IMR-90 (cell line): Measurements from ENCODE around the gene TIFAB. TPM values are rescaled to one million over a fixed set of nuclear protein-coding genes. Genes with fewer than 3 reads are reported as not detected.

Experiments used
- ATAC-seq: fragments of 200-7000 bp; cut with Tn5 transposase; 2 replicates; pipeline ENCODE4 v1.9.1; 2020; ENCODE audit warnings: low read depth, mild to moderate bottlenecking, moderate library complexity
- BruUV-seq: library from RNA; stranded (reverse); fragments of 400-500 nt; replicated peaks from 2 replicates; lab custom pipeline; 2021; lab: Mats Ljungman, UMichigan
- CTCF ChIA-PET: fragments of 300-600 bp; formaldehyde crosslinking; extraction: SDS; loops from one replicate; lab custom pipeline; 2021; ENCODE audit warnings: antibody characterized with exemption; lab: Yijun Ruan, JAX
- POLR2A ChIA-PET: fragments of 300-600 bp; sonication (Branson Sonifier 250); formaldehyde crosslinking; loops from one replicate; lab custom pipeline; 2022; ENCODE audit warnings: antibody characterized with exemption; ENCODE audit not compliant: unreplicated experiment; lab: Charles Lee
- DNase-seq: peaks from one replicate; pipeline ENCODE4 v3.0.0; 2013
- H2AFZ ChIP-seq: replicated peaks from 2 replicates; pipeline ENCODE3; 2013; ENCODE audit warnings: low read length, mild to moderate bottlenecking; ENCODE audit not compliant: poor library complexity
- H2AK5ac ChIP-seq: 2 replicates; pipeline ENCODE4 v1.6.1; 2013; ENCODE audit warnings: low read depth, low read length, inconsistent platforms
- H2AK9ac ChIP-seq: replicated peaks from 2 replicates; pipeline ENCODE3; 2013; ENCODE audit warnings: mild to moderate bottlenecking, low read depth, low read length, moderate library complexity; ENCODE audit not compliant: poor library complexity
- H2BK120ac ChIP-seq: 2 replicates; pipeline ENCODE4 v1.6.1; 2013; ENCODE audit warnings: low read depth, low read length, inconsistent platforms
- H2BK15ac ChIP-seq: 3 replicates; pipeline ENCODE4 v1.6.1; 2013; ENCODE audit warnings: low read depth, low read length, inconsistent platforms
- H2BK20ac ChIP-seq: 2 replicates; pipeline ENCODE4 v1.6.1; 2013; ENCODE audit warnings: low read depth, mild to moderate bottlenecking, inconsistent platforms, low read length, moderate library complexity
- H2BK5ac ChIP-seq: 2 replicates; pipeline ENCODE4 v1.6.1; 2013; ENCODE audit warnings: mild to moderate bottlenecking, low read depth, low read length, inconsistent platforms; ENCODE audit not compliant: poor library complexity, severe bottlenecking
- H3K14ac ChIP-seq: replicated peaks from 2 replicates; pipeline ENCODE4 v1.6.1; 2013; ENCODE audit warnings: low read depth, low read length, inconsistent platforms
- H3K18ac ChIP-seq: 2 replicates; pipeline ENCODE4 v1.6.1; 2013; ENCODE audit warnings: low read depth, low read length, control low read depth
- H3K23ac ChIP-seq: 2 replicates; pipeline ENCODE4 v1.6.1; 2013; ENCODE audit warnings: low read depth, low read length, inconsistent platforms
- H3K27ac ChIP-seq: 2 replicates; pipeline ENCODE4 v1.5.1; 2013; ENCODE audit warnings: mild to moderate bottlenecking, control low read depth, low read length; ENCODE audit not compliant: insufficient read depth
- H3K27me3 ChIP-seq: 2 replicates; pipeline ENCODE4 v1.6.1; 2013; ENCODE audit warnings: low read length; ENCODE audit not compliant: control insufficient read depth, insufficient read depth
- H3K36me3 ChIP-seq: 2 replicates; pipeline ENCODE4 v1.6.1; 2013; ENCODE audit warnings: low read length, mixed read lengths; ENCODE audit not compliant: control insufficient read depth, insufficient read depth
- H3K4ac ChIP-seq: 2 replicates; pipeline ENCODE4 v1.6.1; 2013; ENCODE audit warnings: low read depth, low read length, inconsistent platforms
- H3K4me1 ChIP-seq: 2 replicates; pipeline ENCODE4 v1.6.1; 2013; ENCODE audit warnings: low read length, mixed read lengths; ENCODE audit not compliant: control insufficient read depth, insufficient read depth
- H3K4me2 ChIP-seq: 2 replicates; pipeline ENCODE4 v1.6.1; 2013; ENCODE audit warnings: low read depth, mild to moderate bottlenecking, control low read depth, low read length, moderate library complexity
- H3K4me3 ChIP-seq: 2 replicates; pipeline ENCODE4 v1.5.1; 2013; ENCODE audit warnings: low read depth, mild to moderate bottlenecking, control low read depth, low read length, moderate library complexity; ENCODE audit not compliant: insufficient read depth
- H3K56ac ChIP-seq: 2 replicates; pipeline ENCODE4 v1.6.1; 2013; ENCODE audit warnings: low read length, inconsistent platforms; ENCODE audit not compliant: insufficient read depth; ENCODE audit errors: extremely low read depth
- H3K79me1 ChIP-seq, 2 experiments: 2 replicates each; pipeline ENCODE4 v1.6.1; 2013; ENCODE audit warnings: low read length in 2 of 2, inconsistent platforms in 1 of 2, low read depth in 1 of 2
- H3K9ac ChIP-seq: 2 replicates; pipeline ENCODE4 v1.6.1; 2013; ENCODE audit warnings: low read depth, low read length, control low read depth
- H3K9me1 ChIP-seq: 2 replicates; pipeline ENCODE4 v1.6.1; 2013; ENCODE audit warnings: low read length, inconsistent platforms; ENCODE audit not compliant: insufficient read depth
- H3K9me3 ChIP-seq: 2 replicates; pipeline ENCODE4 v1.6.1; 2013; ENCODE audit warnings: low read length; ENCODE audit not compliant: control insufficient read depth, insufficient read depth
- H4K20me1 ChIP-seq: 2 replicates; pipeline ENCODE4 v1.6.1; 2013; ENCODE audit warnings: low read length, inconsistent platforms; ENCODE audit not compliant: insufficient read depth
- H4K5ac ChIP-seq: 2 replicates; pipeline ENCODE4 v1.6.1; 2013; ENCODE audit warnings: mild to moderate bottlenecking, low read depth, low read length, control low read depth
- H4K8ac ChIP-seq, 2 experiments: 2 replicates each; pipeline ENCODE4 v1.6.1; 2013; ENCODE audit warnings: low read depth in 2 of 2, low read length in 2 of 2, control low read depth in 1 of 2, inconsistent platforms in 1 of 2
- H4K91ac ChIP-seq: 2 replicates; pipeline ENCODE4 v1.6.1; 2013; ENCODE audit warnings: low read depth, low read length, inconsistent platforms; ENCODE audit not compliant: insufficient read depth
- BHLHE40 ChIP-seq: fragments of 150-350 bp; IDR thresholded peaks from 2 replicates; pipeline ENCODE4 v1.6.1; 2016; ENCODE audit warnings: mild to moderate bottlenecking, low read depth, low read length
- MAZ ChIP-seq: IDR thresholded peaks from 2 replicates; pipeline ENCODE4 v1.6.1; 2012; ENCODE audit warnings: low read depth, mild to moderate bottlenecking, low read length, improper control_type of control experiment, moderate library complexity, borderline replicate concordance
- MXI1 ChIP-seq: IDR thresholded peaks from 2 replicates; pipeline ENCODE4 v1.6.1; 2012; ENCODE audit warnings: low read depth, mild to moderate bottlenecking, low read length, moderate library complexity, borderline replicate concordance
- NFE2L2 ChIP-seq: fragments of 150-350 bp; IDR thresholded peaks from 2 replicates; pipeline ENCODE4 v1.6.1; 2016; ENCODE audit warnings: low read depth, mild to moderate bottlenecking, low read length
- POLR2A ChIP-seq: IDR thresholded peaks from 2 replicates; pipeline ENCODE4 v1.6.1; 2012; ENCODE audit warnings: mild to moderate bottlenecking, low read depth, low read length
- RCOR1 ChIP-seq: IDR thresholded peaks from 2 replicates; pipeline ENCODE4 v1.6.1; 2012; ENCODE audit warnings: mild to moderate bottlenecking, low read length, improper control_type of control experiment; ENCODE audit not compliant: insufficient replicate concordance
- USF2 ChIP-seq: fragments of 150-350 bp; IDR thresholded peaks from 2 replicates; pipeline ENCODE4 v1.6.1; 2017; ENCODE audit warnings: mild to moderate bottlenecking, antibody characterized with exemption, low read length, low read depth
- WGBS, 2 experiments: methylation state at CpG; one replicate each; pipeline versions ENCODE4 v1.1.5 to v1.1.7; 2013; ENCODE audit warnings: missing lambda C conversion rate in 2 of 2; ENCODE audit not compliant: insufficient read length in 1 of 2; ENCODE audit errors: extremely low coverage in 2 of 2; 5-methylcytosine and 5-hydroxymethylcytosine counted together
- dilution Hi-C: fragments of 300-500 bp; cut with HindIII; formaldehyde crosslinking; loops from one replicate; pipeline ENCODE4 v1.14.3; 2018; ENCODE audit warnings: low sequenced_read_pairs; ENCODE audit not compliant: unreplicated experiment
- in situ Hi-C: fragments of 300-500 bp; cut with MboI; formaldehyde crosslinking; loops from 3 replicates; pipeline ENCODE4 v1.14.3; 2019; ENCODE audit warnings: low sequenced_read_pairs, inconsistent platforms, mixed read lengths
- intact Hi-C: fragments of 100-400 bp; cut with micrococcal nuclease; formaldehyde crosslinking; loops from 2 replicates; pipeline ENCODE4 v1.10.0; 2022
- polyA plus RNA-seq, 3 experiments: library from polyadenylated mRNA; depleted of rRNA; stranded (reverse); fragments of >200 nt; gene quantifications; 2 replicates each; pipeline ENCODE4 v1.2.3, GENCODE V29; 2012; ENCODE audit warnings: low replicate concordance in 1 of 3
- total RNA-seq: library from RNA; depleted of rRNA; stranded (reverse); fragments of >200 nt; gene quantifications from 2 replicates; pipeline ENCODE4 v1.2.3, GENCODE V29; 2012

Gene TIFAB
- total and polyA plus RNA-seq, 2 of the 4 experiments (the other 2 are of a cell fraction), result not detected

- no peak overlapping the region for H2BK120ac ChIP-seq
- no peak overlapping the region for H3K9ac ChIP-seq
- no peak overlapping the region for H3K18ac ChIP-seq
- H3K4ac ChIP-seq, result no peak overlapping the region
- no peak overlapping the region for H3K27ac ChIP-seq
- intact Hi-C loops (no loop called here), in situ Hi-C loops (no loop called here), dilution Hi-C loops (no loop called here)
- H4K8ac ChIP-seq, result no peak overlapping the region
- peaks cover 13% of the 10 kb centered on the region for H4K20me1 ChIP-seq
- DNase-seq, result no peak
- H4K5ac ChIP-seq, result no peak overlapping the region
- H3K4me2 ChIP-seq, result no peak overlapping the region
- no peak for ATAC-seq
- H2BK5ac ChIP-seq, result no peak overlapping the region
- no peak for TF ChIP-seq MXI1
- TF ChIP-seq RCOR1, result no peak
- TF ChIP-seq POLR2A, result no peak
- TF ChIP-seq MAZ, result no peak
- TF ChIP-seq NFE2L2, result no peak
- no peak for TF ChIP-seq BHLHE40
- no peak for TF ChIP-seq USF2
- H3K4me1 ChIP-seq, result peaks cover 8% of the 10 kb centered on the region
- H3K79me1 ChIP-seq, result peaks cover 10 to 20% of the 10 kb centered on the region in 2 experiments
- H3K9me1 ChIP-seq, result peaks cover 3% of the 10 kb centered on the region; the same call in 1 of the 2 replicates
- BruUV-seq, result no TSS peak
- H2AFZ ChIP-seq, result no peak overlapping the region
- POLR2A ChIA-PET, result interaction anchor here (0.6 kb wide), 1 partner anchor 159 kb away, joined by 3 read pairs; no protein-coding TSS in a partner anchor
- no peak overlapping the region for H3K4me3 ChIP-seq
- no peak overlapping the region for H2BK15ac ChIP-seq
- H3K9me3 ChIP-seq, result no peaks in the 10 kb centered on the region; the same call in 1 of the 2 replicates
- H3K23ac ChIP-seq, result no peak overlapping the region
- no peaks in the 10 kb centered on the region for H3K27me3 ChIP-seq
- CTCF ChIA-PET, result interaction anchor here (0.7 kb wide), 1 partner anchor 24 kb away, joined by 3 read pairs; no protein-coding TSS in a partner anchor
- no peak overlapping the region for H2AK5ac ChIP-seq
- no peak overlapping the region for H4K91ac ChIP-seq
- no peak overlapping the region for H3K14ac ChIP-seq
- H2BK20ac ChIP-seq, result no peak overlapping the region
- no peak overlapping the region for H2AK9ac ChIP-seq
- WGBS, 2 experiments, result no CpG with 5 or more reads among the region's 2 CpGs
- H3K56ac ChIP-seq, result no peak overlapping the region
- no peaks in the 10 kb centered on the region for H3K36me3 ChIP-seq
These were observed 50.1 kb downstream of the TIFAB start for GRCh38 chr5:135402031-135402430.
